ENCODE results near the gene QRFP. TPM values are rescaled to one million over a fixed set of nuclear protein-coding genes. Genes with fewer than 3 reads are reported as not detected.

QRFP gene
- total and polyA plus RNA-seq, 2 of the 8 experiments (the other 6 are each of a cell fraction or from before 2014, with no cell fraction given): not detected

GRCh38 chr9:130913599-130914416 lies 17.2 kb upstream of the QRFP start:
- Histone ChIP-seq H3K79me2 (ENCODE audit: control insufficient read depth in 1 of 2, insufficient read depth in 2 of 2, low read length in 2 of 2) (no peaks in the 10 kb centered on the region), H3K36me3 (ENCODE audit: control insufficient read depth in 2 of 4, insufficient read depth in 4 of 4, low read length in 3 of 4) (no peaks in the 10 kb centered on the region), H3K9ac (replicated peaks in 1 of 4; ENCODE audit: extremely low read depth in 1 of 4, low read depth in 3 of 4, low read length in 3 of 4) (no peak overlapping the region), H2BK15ac (ENCODE audit: low read length) (peak overlapping the region; percentile 88), H2AFZ (ENCODE audit: low read length) (0 out of 2 replicates have a peak overlapping the region, but pooled peaks have one; percentile 12), H3K9me3 (ENCODE audit: insufficient read depth in 2 of 2, low read depth in 1 of 2, low read length in 1 of 2) (no peaks in the 10 kb centered on the region), H3K14ac (ENCODE audit: insufficient read length) (no peak overlapping the region), H3K4ac (replicated peaks; ENCODE audit: insufficient read length, low read depth, low read length) (peak overlapping the region; percentile 37), H3K23ac (ENCODE audit: insufficient read length) (no peak overlapping the region), H3K23me2 (ENCODE audit: low read depth, low read length) (no peaks in the 10 kb centered on the region), H3K4me1 (replicated peaks in 1 of 4; ENCODE audit: control insufficient read depth in 3 of 4, insufficient read depth in 4 of 4, low read length in 3 of 4) (peaks cover 0 to 18% (median 2%) of the 10 kb centered on the region in 4 experiments; a peak in 6 of 7 replicates), H4K8ac (ENCODE audit: extremely low read depth, insufficient read depth, low read length) (0 out of 2 replicates have a peak overlapping the region, but pooled peaks have one; percentile 48), H3K27me3 (replicated peaks in 1 of 4; ENCODE audit: control insufficient read depth in 3 of 4, extremely low read depth in 1 of 4, insufficient read depth in 3 of 4, low read length in 3 of 4) (no peaks in the 10 kb centered on the region; a peak in 1 of 7 replicates), H3K4me2 (ENCODE audit: insufficient read depth in 1 of 2, low read depth in 2 of 2, low read length in 2 of 2) (no peak overlapping the region), H3K18ac (ENCODE audit: extremely low read depth, low read length) (peak overlapping the region; percentile 19), H4K5ac (ENCODE audit: insufficient read length, low read depth, low read length) (no peak overlapping the region), H2BK20ac (ENCODE audit: low read length) (no peak overlapping the region), H2BK120ac (replicated peaks; ENCODE audit: low read depth, low read length) (no peak overlapping the region), H3K79me1 (ENCODE audit: low read depth, low read length) (no peaks in the 10 kb centered on the region), H4K91ac (replicated peaks; ENCODE audit: insufficient read length, low read length) (no peak overlapping the region), H4K20me1 (replicated peaks in 1 of 2; ENCODE audit: control insufficient read depth in 1 of 2, insufficient read depth in 2 of 2, low read length in 2 of 2) (no peaks in the 10 kb centered on the region), H3K4me3 (ENCODE audit: extremely low read depth in 1 of 4, insufficient read depth in 2 of 4, low read depth in 3 of 4, low read length in 4 of 4) (no peak overlapping the region), H2AK5ac (ENCODE audit: low read depth, low read length) (no peak overlapping the region), H2BK12ac (ENCODE audit: low read depth, low read length) (peak overlapping the region; percentile 68; the same call in 1 of the 2 replicates), H2BK5ac (ENCODE audit: low read depth, low read length) (0 out of 2 replicates have a peak overlapping the region, but pooled peaks have one; percentile 24), H3K27ac (ENCODE audit: low read depth, low read length) (no peak overlapping the region), H3K56ac (replicated peaks; ENCODE audit: insufficient read length, low read depth, low read length) (peak overlapping the region; percentile 59)
- DNase-seq (ENCODE audit: low read depth in 1 of 2, low spot score in 2 of 2) (no peak), FAIRE-seq (no peak)
- ChIA-PET CTCF (ENCODE audit: partially characterized antibody) (interaction anchor here (0.6 to 1.6 kb wide), 14 partner anchors 13 to 485 kb away, joined by 3 to 6 read pairs (median 4); no protein-coding TSS in a partner anchor), POLR2A (ENCODE audit: partially characterized antibody) (interaction anchor here (0.8 to 1.8 kb wide), 6 partner anchors 9 to 224 kb away, joined by 3 to 9 read pairs (median 4); no protein-coding TSS in a partner anchor)
- WGBS, 2 experiments (ENCODE audit: extremely low coverage in 1 of 2, insufficient coverage in 1 of 2, insufficient read length in 1 of 2, insufficient replicate concordance in 2 of 2, low coverage in 1 of 2, low lambda C conversion rate in 2 of 2, missing lambda C conversion rate in 1 of 2): 68% methylated on average over 23 of the region's 23 CpGs; no CpG with 5 or more reads in 1 of the 2 experiments
- TF ChIP-seq CBX8 (IDR thresholded peaks at IDR 0.05; ENCODE audit: borderline replicate concordance, low read depth, low read length): no peak

Data from H1 (cell line).